ENCODE results near the gene TRIM32.

The TRIM32 gene

GRCh38 chr9:116701940-116702642 is 15.0 kb downstream of the TRIM32 start:
- no peak for DNase-seq (ENCODE audit: low read depth, low spot score)
- TF ChIP-seq CTCF (IDR thresholded peaks at IDR 0.05; ENCODE audit: low read depth, low read length), result no peak
- H3K4me3 ChIP-seq (ENCODE audit: low read depth, low read length), result no peak overlapping the region
- in situ Hi-C loops (cut with HindIII; ENCODE audit: low sequenced_read_pairs), result no loop called here

DNA sequence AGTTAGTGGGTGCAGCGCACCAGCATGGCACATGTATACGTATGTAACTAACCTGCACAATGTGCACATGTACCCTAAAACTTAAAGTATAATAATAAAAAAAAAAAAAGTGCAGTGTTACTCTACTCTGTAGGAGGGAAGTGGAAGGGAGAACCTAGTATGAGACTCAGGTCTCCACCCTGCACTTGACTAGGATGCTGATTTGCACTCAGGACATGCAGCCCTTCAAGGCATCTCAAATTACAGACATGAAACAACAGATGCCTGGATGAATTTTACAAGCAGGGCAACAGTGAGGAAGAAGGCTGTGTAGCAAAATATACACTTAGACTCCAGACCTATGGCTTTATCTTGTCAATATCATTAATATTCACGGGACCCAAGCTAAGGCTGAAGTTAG is 16.5 kb downstream of the TRIM32 start:
- no peak overlapping the region for H3K4me3 ChIP-seq (ENCODE audit: low read depth, low read length)
- in situ Hi-C loops (cut with HindIII; ENCODE audit: low sequenced_read_pairs), result no loop called here
- no peak for DNase-seq (ENCODE audit: low read depth, low spot score)
- no peak for TF ChIP-seq CTCF (IDR thresholded peaks at IDR 0.05; ENCODE audit: low read depth, low read length)

- no peak overlapping the region for H3K4me3 ChIP-seq (ENCODE audit: low read depth, low read length)
- no peak for TF ChIP-seq CTCF (IDR thresholded peaks at IDR 0.05; ENCODE audit: low read depth, low read length)
- in situ Hi-C loops (cut with HindIII; ENCODE audit: low sequenced_read_pairs), result no loop called here
- no peak for DNase-seq (ENCODE audit: low read depth, low spot score)
These were observed 17.4 kb downstream of the TRIM32 start for GRCh38 chr9:116704470-116704869.

GRCh38 chr9:116705531-116705930 is 18.4 kb downstream of the TRIM32 start:
- no peak for TF ChIP-seq CTCF (IDR thresholded peaks at IDR 0.05; ENCODE audit: low read depth, low read length)
- no peak for DNase-seq (ENCODE audit: low read depth, low spot score)
- no peak overlapping the region for H3K4me3 ChIP-seq (ENCODE audit: low read depth, low read length)
- in situ Hi-C loops (cut with HindIII; ENCODE audit: low sequenced_read_pairs), result no loop called here

- in situ Hi-C loops (cut with HindIII; ENCODE audit: low sequenced_read_pairs), result no loop called here
- no peak for DNase-seq (ENCODE audit: low read depth, low spot score)
- no peak overlapping the region for H3K4me3 ChIP-seq (ENCODE audit: low read depth, low read length)
- no peak for TF ChIP-seq CTCF (IDR thresholded peaks at IDR 0.05; ENCODE audit: low read depth, low read length)
These were observed 19.5 kb downstream of the TRIM32 start for GRCh38 chr9:116706310-116707290.

- in situ Hi-C loops (cut with HindIII; ENCODE audit: low sequenced_read_pairs), result no loop called here
- H3K4me3 ChIP-seq (ENCODE audit: low read depth, low read length), result no peak overlapping the region
- TF ChIP-seq CTCF (IDR thresholded peaks at IDR 0.05; ENCODE audit: low read depth, low read length), result no peak
- no peak for DNase-seq (ENCODE audit: low read depth, low spot score)
These were observed 25.7 kb downstream of the TRIM32 start for GRCh38 chr9:116712781-116713180.
